Ishikawa (cell line): ENCODE data around the gene ACAD8.

Source experiments
- CEBPB ChIP-seq: IDR thresholded peaks from 2 replicates; pipeline ENCODE4 v1.6.1; 2012
- CREB1 ChIP-seq: IDR thresholded peaks from 2 replicates; pipeline ENCODE4 v1.6.1; 2012; ENCODE audit warnings: low read depth
- EGR1 ChIP-seq: IDR thresholded peaks from 2 replicates; pipeline ENCODE4 v1.6.1; 2012
- EP300 ChIP-seq: IDR thresholded peaks from 2 replicates; pipeline ENCODE4 v1.6.1; 2012; ENCODE audit warnings: borderline replicate concordance
- FOXM1 ChIP-seq: IDR thresholded peaks from 2 replicates; pipeline ENCODE4 v1.6.1; 2012; ENCODE audit warnings: low read depth, borderline replicate concordance
- NFIC ChIP-seq: IDR thresholded peaks from 2 replicates; pipeline ENCODE4 v1.6.1; 2012
- RAD21 ChIP-seq: IDR thresholded peaks from 2 replicates; pipeline ENCODE4 v1.6.1; 2012; ENCODE audit warnings: low read depth
- TAF1 ChIP-seq: IDR thresholded peaks from 2 replicates; pipeline ENCODE4 v1.6.1; 2012; ENCODE audit warnings: low read depth, mild to moderate bottlenecking
- TCF12 ChIP-seq: IDR thresholded peaks from 2 replicates; pipeline ENCODE4 v1.6.1; 2012; ENCODE audit warnings: low read depth
- TEAD4 ChIP-seq: IDR thresholded peaks from 2 replicates; pipeline ENCODE4 v1.6.1; 2012
- YY1 ChIP-seq: IDR thresholded peaks from 2 replicates; pipeline ENCODE4 v1.6.1; 2012; ENCODE audit warnings: low read depth
- ZBTB7A ChIP-seq: IDR thresholded peaks from 2 replicates; pipeline ENCODE4 v1.6.1; 2012; ENCODE audit warnings: low read depth
- TF ChIP-seq, protein P1 (sequence below): IDR thresholded peaks from 2 replicates; pipeline ENCODE4 v1.6.1; 2012
- TF ChIP-seq, protein P2 (sequence below): IDR thresholded peaks from 2 replicates; pipeline ENCODE4 v1.6.1; 2012
- TF ChIP-seq, protein P3 (sequence below): IDR thresholded peaks from 2 replicates; pipeline ENCODE4 v1.6.1; 2012; ENCODE audit warnings: low read depth, mild to moderate bottlenecking

Gene ACAD8

DNA sequence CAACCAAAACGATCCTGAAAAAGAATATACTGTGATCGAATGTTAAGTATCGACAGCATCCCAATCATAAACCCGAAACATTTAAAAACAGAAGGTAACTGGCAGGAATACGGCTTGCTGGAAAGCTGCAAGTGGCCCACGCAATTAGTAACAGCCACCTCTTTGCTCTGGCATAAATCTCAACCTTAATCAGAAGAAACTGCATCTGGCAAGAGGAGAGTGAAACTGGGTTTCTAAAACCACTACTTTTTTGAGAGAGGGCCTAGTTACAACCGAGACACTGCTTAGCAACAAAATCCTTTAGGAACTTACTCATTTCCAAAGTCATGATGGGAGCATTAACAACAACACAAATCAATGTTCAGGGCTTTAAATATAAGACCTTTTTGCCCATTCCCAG, 37.5 kb upstream of the ACAD8 start:
- TF ChIP-seq NFIC (no peak), TEAD4 (no peak), FOXM1 (no peak), CEBPB (no peak), TCF12 (no peak), CREB1 (no peak), YY1 (no peak), ZBTB7A (no peak), EP300 (no peak)
- TF ChIP-seq, protein P1, sequence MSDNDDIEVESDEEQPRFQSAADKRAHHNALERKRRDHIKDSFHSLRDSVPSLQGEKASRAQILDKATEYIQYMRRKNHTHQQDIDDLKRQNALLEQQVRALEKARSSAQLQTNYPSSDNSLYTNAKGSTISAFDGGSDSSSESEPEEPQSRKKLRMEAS = no peak
- TF ChIP-seq, protein P2, sequence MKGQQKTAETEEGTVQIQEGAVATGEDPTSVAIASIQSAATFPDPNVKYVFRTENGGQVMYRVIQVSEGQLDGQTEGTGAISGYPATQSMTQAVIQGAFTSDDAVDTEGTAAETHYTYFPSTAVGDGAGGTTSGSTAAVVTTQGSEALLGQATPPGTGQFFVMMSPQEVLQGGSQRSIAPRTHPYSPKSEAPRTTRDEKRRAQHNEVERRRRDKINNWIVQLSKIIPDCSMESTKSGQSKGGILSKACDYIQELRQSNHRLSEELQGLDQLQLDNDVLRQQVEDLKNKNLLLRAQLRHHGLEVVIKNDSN = no peak

DNA sequence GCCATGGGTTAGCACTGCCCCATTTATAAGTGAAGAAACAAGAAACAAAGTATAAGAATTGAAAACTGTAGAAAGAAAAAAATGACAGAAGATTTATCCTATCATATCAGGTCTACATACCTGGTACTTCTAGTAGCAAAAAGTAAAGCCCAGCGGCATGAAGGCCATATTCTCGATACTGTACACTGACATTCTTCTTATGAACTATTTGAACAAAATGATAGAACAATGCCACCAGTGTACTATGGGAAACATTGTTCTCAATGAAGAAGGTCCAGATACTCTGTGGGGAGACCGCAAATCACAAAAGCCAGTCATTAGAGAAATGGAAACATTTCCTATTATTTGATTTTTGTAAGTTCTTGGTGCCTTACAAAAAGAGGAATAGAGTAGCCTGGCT, 36.6 kb upstream of the ACAD8 start:
- TF ChIP-seq, protein P3, sequence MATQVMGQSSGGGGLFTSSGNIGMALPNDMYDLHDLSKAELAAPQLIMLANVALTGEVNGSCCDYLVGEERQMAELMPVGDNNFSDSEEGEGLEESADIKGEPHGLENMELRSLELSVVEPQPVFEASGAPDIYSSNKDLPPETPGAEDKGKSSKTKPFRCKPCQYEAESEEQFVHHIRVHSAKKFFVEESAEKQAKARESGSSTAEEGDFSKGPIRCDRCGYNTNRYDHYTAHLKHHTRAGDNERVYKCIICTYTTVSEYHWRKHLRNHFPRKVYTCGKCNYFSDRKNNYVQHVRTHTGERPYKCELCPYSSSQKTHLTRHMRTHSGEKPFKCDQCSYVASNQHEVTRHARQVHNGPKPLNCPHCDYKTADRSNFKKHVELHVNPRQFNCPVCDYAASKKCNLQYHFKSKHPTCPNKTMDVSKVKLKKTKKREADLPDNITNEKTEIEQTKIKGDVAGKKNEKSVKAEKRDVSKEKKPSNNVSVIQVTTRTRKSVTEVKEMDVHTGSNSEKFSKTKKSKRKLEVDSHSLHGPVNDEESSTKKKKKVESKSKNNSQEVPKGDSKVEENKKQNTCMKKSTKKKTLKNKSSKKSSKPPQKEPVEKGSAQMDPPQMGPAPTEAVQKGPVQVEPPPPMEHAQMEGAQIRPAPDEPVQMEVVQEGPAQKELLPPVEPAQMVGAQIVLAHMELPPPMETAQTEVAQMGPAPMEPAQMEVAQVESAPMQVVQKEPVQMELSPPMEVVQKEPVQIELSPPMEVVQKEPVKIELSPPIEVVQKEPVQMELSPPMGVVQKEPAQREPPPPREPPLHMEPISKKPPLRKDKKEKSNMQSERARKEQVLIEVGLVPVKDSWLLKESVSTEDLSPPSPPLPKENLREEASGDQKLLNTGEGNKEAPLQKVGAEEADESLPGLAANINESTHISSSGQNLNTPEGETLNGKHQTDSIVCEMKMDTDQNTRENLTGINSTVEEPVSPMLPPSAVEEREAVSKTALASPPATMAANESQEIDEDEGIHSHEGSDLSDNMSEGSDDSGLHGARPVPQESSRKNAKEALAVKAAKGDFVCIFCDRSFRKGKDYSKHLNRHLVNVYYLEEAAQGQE = no peak
- TF ChIP-seq YY1 (no peak), TEAD4 (no peak), TCF12 (no peak), ZBTB7A (no peak), CEBPB (no peak), NFIC (no peak), FOXM1 (no peak), EGR1 (no peak), RAD21 (no peak), CREB1 (no peak), EP300 (no peak), TAF1 (no peak)
- TF ChIP-seq, protein P1 = no peak
- TF ChIP-seq, protein P2 = no peak

DNA sequence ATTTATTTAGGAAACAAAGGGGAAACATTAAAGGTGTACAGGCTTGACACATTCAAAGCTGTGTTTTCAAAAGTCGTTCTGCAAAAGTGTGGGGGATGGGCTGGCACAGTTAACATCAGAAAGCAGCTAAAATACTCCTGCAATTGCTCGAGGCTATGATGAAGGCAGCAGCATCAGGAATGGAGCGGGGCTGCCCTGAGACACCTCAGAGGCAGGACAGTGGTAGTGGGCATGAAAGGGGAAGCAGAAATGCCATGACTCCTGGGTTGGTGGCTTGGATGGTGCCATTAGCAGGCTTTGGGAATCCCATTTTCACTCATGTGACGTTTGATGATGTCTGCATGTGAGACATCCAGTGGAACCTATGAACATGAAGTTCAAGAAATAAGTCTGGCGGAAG, 30.2 kb upstream of the ACAD8 start:
- no peak for TF ChIP-seq CEBPB
- TF ChIP-seq ZBTB7A = no peak

DNA sequence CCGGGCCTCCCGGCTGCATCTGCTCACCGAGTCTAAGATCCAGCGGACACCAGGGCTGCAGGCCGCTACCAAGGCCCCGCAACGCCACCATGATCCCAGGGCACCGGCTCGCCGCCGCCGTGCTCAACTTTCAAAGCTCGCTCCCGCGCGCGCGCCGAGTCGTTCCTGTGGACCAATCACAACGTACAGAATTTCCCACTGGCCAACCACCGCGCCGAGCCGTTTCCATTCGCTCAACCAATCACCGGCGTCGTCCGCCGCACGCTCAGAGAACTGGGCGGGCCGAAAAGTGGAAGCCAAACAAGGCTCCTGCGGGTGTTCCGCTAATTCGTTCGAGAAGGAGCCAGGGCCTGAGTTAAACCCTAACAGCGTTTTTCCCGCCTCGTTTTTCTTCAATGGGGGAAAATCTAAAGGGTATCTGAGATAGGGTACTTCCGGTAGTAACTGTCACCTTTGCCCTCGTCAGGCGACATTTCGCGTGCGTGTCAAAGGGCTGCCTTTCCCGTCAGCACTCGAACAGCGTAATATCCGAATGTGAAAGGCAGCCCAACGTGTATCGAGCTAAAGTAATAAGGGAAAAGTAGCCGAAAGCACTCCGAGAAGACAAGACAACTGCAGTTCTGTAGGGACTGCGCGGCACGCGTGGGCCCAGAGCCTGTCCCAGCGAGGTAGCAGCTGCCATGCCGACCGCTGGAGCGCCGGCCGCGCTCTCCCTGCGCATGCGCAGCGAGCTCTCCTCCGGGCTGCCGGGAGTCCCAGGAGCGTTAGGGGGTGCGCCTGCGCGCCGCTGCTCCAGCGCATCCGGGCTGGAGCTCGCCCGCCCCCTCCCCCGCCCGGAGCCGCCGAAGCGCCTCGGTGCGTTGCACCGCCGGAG, 29.3 kb upstream of the ACAD8 start, which contains the start of the genes NCAPD3 and VPS26B:
Gene NCAPD3, minus strand, starts transcription at position 132 of the 874 bp plus-strand sequence. Its CDS starts 41 bp downstream, at position 91.
Gene VPS26B, plus strand, starts transcription at position 836 of the 874 bp plus-strand sequence. CDS start 452 bp downstream, outside the sequence.
- TF ChIP-seq, protein P3 = no peak
- TF ChIP-seq TCF12 (0 out of 2 replicates have a peak, but pooled peaks have one; percentile 19), YY1 (peak; percentile 78), TAF1 (peak; percentile 55; the same call in 1 of the 2 replicates), CEBPB (no peak), RAD21 (no peak)
- TF ChIP-seq, protein P1 = peak; percentile 86

DNA sequence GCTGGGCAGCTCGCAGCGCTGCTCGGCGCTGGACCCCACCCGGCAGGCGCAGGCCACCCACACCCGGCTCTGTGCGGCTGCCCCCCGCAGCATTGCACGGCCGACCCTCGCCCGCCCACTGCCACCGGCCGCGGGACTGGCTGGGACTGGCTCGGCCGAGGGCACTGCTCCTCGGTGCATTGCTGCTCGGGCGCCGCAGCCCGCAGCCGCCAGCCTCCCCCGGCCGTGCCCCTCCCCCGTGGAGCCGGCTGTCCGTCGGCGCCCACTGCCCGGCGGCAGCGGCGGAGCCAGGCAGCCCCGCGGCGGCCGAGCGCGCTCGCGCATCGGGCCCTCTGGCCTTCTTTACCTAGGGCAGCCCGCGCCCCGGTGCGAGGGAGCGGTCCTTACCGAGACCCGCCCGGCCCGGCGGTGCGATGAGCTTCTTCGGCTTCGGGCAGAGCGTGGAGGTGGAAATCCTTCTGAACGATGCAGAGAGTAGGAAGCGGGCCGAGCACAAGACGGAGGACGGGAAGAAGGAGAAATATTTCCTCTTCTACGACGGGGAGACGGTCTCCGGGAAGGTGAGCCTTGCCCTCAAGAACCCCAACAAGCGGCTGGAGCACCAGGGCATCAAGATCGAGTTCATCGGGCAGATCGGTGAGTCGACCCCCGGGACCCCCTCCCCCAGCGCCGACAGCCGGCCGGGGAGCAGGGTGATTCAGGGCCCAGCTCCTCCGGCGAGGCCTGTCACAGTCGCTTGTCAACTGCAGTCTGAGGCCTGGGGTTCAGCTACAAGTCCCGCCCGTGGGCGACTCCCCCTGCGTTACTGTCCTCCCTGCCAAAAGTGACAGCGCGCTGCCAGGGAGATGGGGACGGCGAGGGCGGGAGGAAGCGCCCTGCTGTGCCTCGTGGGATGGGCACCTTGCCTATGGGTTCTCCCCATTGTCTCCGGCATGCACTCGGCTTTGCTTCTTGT, 28.4 kb upstream of the ACAD8 start:
- TF ChIP-seq TCF12 (no peak), EGR1 (no peak), CEBPB (no peak), TAF1 (no peak), RAD21 (no peak), TEAD4 (no peak), CREB1 (no peak), NFIC (no peak), ZBTB7A (peak; percentile 89), YY1 (no peak), EP300 (no peak)
- TF ChIP-seq, protein P1 = peak; percentile 54
- TF ChIP-seq, protein P2 = no peak
- TF ChIP-seq, protein P3 = no peak
